SH-SY5Y (cell line): Measurements from ENCODE around the gene CD2.

ENCODE experiments used
- GATA2 ChIP-seq: IDR thresholded peaks from 2 replicates; pipeline ENCODE4 v1.6.1; 2011; ENCODE audit warnings: mild to moderate bottlenecking, low read depth, low read length
- GATA3 ChIP-seq: IDR thresholded peaks from 2 replicates; pipeline ENCODE4 v1.6.1; 2011; ENCODE audit warnings: low read depth, mild to moderate bottlenecking, low read length, moderate library complexity

- TF ChIP-seq GATA3: no peak
- TF ChIP-seq GATA2: no peak
Measured at GRCh38 chr1:116760996-116761665, 6.9 kb downstream of the CD2 start.
